Limb (tissue), 2 donors: ENCODE data around the gene CPLANE1.

Source experiments
- DNase-seq, 2 donors: peaks; one replicate each; pipeline ENCODE4 v3.0.0-alpha.2; 2016; ENCODE audit errors: extremely low spot score in 2 of 2

CPLANE1 gene

GRCh38 chr5:37071487-37071886 is 177.7 kb downstream of the CPLANE1 start:
- no peak for DNase-seq

- DNase-seq, result no peak
Measured at GRCh38 chr5:37064442-37064841, 184.7 kb downstream of the CPLANE1 start.

GRCh38 chr5:37063739-37064138 is 185.4 kb downstream of the CPLANE1 start:
- no peak for DNase-seq

- no peak for DNase-seq
Measured at GRCh38 chr5:37060030-37060429, 189.1 kb downstream of the CPLANE1 start.

- no peak for DNase-seq
Measured at GRCh38 chr5:37056762-37057161, 192.4 kb downstream of the CPLANE1 start.
